Ishikawa (cell line): ENCODE data around the gene INSL3.

Experiments used
- CEBPB ChIP-seq: IDR thresholded peaks from 2 replicates; pipeline ENCODE4 v1.6.1; 2012
- CREB1 ChIP-seq: IDR thresholded peaks from 2 replicates; pipeline ENCODE4 v1.6.1; 2012; ENCODE audit warnings: low read depth
- EGR1 ChIP-seq: IDR thresholded peaks from 2 replicates; pipeline ENCODE4 v1.6.1; 2012
- EP300 ChIP-seq: IDR thresholded peaks from 2 replicates; pipeline ENCODE4 v1.6.1; 2012; ENCODE audit warnings: borderline replicate concordance
- FOXM1 ChIP-seq: IDR thresholded peaks from 2 replicates; pipeline ENCODE4 v1.6.1; 2012; ENCODE audit warnings: low read depth, borderline replicate concordance
- NFIC ChIP-seq: IDR thresholded peaks from 2 replicates; pipeline ENCODE4 v1.6.1; 2012
- RAD21 ChIP-seq: IDR thresholded peaks from 2 replicates; pipeline ENCODE4 v1.6.1; 2012; ENCODE audit warnings: low read depth
- TAF1 ChIP-seq: IDR thresholded peaks from 2 replicates; pipeline ENCODE4 v1.6.1; 2012; ENCODE audit warnings: low read depth, mild to moderate bottlenecking
- TCF12 ChIP-seq: IDR thresholded peaks from 2 replicates; pipeline ENCODE4 v1.6.1; 2012; ENCODE audit warnings: low read depth
- TEAD4 ChIP-seq: IDR thresholded peaks from 2 replicates; pipeline ENCODE4 v1.6.1; 2012
- USF1 ChIP-seq: IDR thresholded peaks from 2 replicates; pipeline ENCODE4 v1.6.1; 2012
- YY1 ChIP-seq: IDR thresholded peaks from 2 replicates; pipeline ENCODE4 v1.6.1; 2012; ENCODE audit warnings: low read depth
- ZBTB7A ChIP-seq: IDR thresholded peaks from 2 replicates; pipeline ENCODE4 v1.6.1; 2012; ENCODE audit warnings: low read depth
- TF ChIP-seq, protein P1 (sequence below): IDR thresholded peaks from 2 replicates; pipeline ENCODE4 v1.6.1; 2012; ENCODE audit warnings: low read depth, mild to moderate bottlenecking
- TF ChIP-seq, protein P2 (sequence below): IDR thresholded peaks from 2 replicates; pipeline ENCODE4 v1.6.1; 2012

Gene INSL3

GRCh38 chr19:17861542-17862402 lies 40.5 kb upstream of the INSL3 start:
- TF ChIP-seq TAF1: no peak
- TF ChIP-seq CREB1: no peak
- no peak for TF ChIP-seq TEAD4
- no peak for TF ChIP-seq RAD21
- no peak for TF ChIP-seq ZBTB7A
- no peak for TF ChIP-seq NFIC
- no peak for TF ChIP-seq EP300
- no peak for TF ChIP-seq USF1
- TF ChIP-seq EGR1: no peak
- TF ChIP-seq, protein P1, sequence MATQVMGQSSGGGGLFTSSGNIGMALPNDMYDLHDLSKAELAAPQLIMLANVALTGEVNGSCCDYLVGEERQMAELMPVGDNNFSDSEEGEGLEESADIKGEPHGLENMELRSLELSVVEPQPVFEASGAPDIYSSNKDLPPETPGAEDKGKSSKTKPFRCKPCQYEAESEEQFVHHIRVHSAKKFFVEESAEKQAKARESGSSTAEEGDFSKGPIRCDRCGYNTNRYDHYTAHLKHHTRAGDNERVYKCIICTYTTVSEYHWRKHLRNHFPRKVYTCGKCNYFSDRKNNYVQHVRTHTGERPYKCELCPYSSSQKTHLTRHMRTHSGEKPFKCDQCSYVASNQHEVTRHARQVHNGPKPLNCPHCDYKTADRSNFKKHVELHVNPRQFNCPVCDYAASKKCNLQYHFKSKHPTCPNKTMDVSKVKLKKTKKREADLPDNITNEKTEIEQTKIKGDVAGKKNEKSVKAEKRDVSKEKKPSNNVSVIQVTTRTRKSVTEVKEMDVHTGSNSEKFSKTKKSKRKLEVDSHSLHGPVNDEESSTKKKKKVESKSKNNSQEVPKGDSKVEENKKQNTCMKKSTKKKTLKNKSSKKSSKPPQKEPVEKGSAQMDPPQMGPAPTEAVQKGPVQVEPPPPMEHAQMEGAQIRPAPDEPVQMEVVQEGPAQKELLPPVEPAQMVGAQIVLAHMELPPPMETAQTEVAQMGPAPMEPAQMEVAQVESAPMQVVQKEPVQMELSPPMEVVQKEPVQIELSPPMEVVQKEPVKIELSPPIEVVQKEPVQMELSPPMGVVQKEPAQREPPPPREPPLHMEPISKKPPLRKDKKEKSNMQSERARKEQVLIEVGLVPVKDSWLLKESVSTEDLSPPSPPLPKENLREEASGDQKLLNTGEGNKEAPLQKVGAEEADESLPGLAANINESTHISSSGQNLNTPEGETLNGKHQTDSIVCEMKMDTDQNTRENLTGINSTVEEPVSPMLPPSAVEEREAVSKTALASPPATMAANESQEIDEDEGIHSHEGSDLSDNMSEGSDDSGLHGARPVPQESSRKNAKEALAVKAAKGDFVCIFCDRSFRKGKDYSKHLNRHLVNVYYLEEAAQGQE: no peak
- TF ChIP-seq YY1: no peak

GRCh38 chr19:17860993-17861360 lies 39.7 kb upstream of the INSL3 start:
- TF ChIP-seq, protein P1: no peak
- TF ChIP-seq TCF12 (no peak), CREB1 (no peak), EGR1 (no peak), EP300 (no peak), YY1 (no peak), NFIC (no peak), TAF1 (no peak), CEBPB (no peak), FOXM1 (no peak)

GRCh38 chr19:17860331-17860992 lies 39.1 kb upstream of the INSL3 start:
- no peak for TF ChIP-seq TCF12
- no peak for TF ChIP-seq NFIC
- no peak for TF ChIP-seq RAD21
- TF ChIP-seq, protein P1: no peak
- no peak for TF ChIP-seq ZBTB7A
- TF ChIP-seq EGR1: no peak
- no peak for TF ChIP-seq USF1
- no peak for TF ChIP-seq CREB1
- no peak for TF ChIP-seq TAF1
- no peak for TF ChIP-seq TEAD4
- TF ChIP-seq FOXM1: no peak
- no peak for TF ChIP-seq EP300
- TF ChIP-seq YY1: no peak
- TF ChIP-seq CEBPB: no peak

DNA sequence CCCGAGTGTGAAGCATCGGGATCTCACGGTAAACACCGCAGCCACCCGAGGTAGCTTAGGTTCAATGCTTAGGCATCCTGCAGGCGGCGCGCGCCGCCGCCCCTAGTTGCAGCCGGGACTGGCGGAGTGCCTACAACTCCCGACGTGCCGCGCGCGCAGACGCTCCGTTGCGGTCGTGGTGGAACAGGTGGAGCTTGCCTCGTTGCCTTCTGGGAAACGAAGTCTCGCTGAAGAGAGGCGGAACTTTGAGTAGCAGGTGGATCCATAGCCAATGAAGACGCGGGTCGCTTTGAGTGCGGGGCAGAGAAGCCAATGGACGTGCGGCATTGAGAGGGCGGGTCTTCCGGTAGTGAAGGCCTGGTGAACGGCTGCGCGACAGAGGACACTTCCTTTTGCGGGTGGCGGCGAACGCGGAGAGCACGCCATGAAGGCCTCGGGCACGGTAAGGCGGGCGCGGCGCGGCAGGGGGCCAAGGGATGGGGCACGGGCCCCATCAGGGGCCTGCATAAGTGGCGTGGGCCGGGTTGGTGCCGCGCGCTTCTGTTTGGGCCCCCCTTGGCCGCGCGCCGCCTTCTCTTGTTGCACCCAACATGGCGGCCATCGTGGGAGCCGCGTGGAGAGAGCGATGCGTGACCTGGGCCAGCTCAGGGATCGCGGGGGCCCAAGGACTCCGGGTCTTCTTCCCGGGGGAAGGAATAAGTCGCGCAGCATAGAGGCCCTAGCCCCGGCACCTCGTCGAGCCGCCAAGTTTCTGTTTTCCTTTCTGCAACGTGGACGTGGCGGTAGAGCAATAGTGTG lies 38.4 kb upstream of the INSL3 start, which contains the start of gene RPL18A:
Gene RPL18A, plus strand, starts transcription at position 378 of the 798 bp plus-strand sequence. Its CDS starts 47 bp downstream, at position 425.
- TF ChIP-seq CREB1 (peak; percentile 59), FOXM1 (no peak), CEBPB (no peak), TEAD4 (no peak), TCF12 (peak; percentile 55; the same call in 1 of the 2 replicates), YY1 (peak; percentile 91), EP300 (no peak), TAF1 (peak; percentile 97), ZBTB7A (no peak), NFIC (no peak), EGR1 (no peak), USF1 (peak; percentile 58), RAD21 (peak; percentile 79)
- TF ChIP-seq, protein P1: no peak
- TF ChIP-seq, protein P2, sequence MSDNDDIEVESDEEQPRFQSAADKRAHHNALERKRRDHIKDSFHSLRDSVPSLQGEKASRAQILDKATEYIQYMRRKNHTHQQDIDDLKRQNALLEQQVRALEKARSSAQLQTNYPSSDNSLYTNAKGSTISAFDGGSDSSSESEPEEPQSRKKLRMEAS: peak; percentile 95
